Measurements from ENCODE around the gene SLC6A17. TPM values are rescaled to one million over a fixed set of nuclear protein-coding genes. Genes with fewer than 3 reads are reported as not detected.

SLC6A17 gene
- total and polyA plus RNA-seq, 2 donors (not counting 3 experiments of a cell fraction or from before 2014, with no cell fraction given): 0.03 TPM; not detected in 1

DNA sequence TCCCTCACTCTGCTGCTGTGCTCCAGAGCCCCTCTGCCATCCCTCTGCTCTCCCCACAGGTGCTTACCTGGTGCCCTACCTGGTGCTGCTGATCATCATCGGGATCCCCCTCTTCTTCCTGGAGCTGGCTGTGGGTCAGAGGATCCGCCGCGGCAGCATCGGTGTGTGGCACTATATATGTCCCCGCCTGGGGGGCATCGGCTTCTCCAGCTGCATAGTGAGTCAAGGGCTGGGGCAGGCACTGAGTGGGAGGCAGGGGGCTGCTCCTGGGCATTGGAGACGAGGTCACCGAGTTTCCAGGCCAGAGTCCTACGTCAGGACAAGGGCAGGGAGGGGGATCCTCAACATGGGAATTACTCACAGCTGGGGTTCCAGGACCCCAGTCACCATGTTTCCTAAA is 21.7 kb downstream of the SLC6A17 start:
- Histone ChIP-seq H3K9me1 (replicated peaks; ENCODE audit: control insufficient read depth, extremely low read depth, insufficient read depth, low read length) (no peaks in the 10 kb centered on the region), H4K20me1 (replicated peaks; ENCODE audit: control insufficient read depth, extremely low read depth, insufficient read depth, low read length) (no peaks in the 10 kb centered on the region), H2AFZ (ENCODE audit: low read depth, low read length) (no peak overlapping the region), H3K4me3 (replicated peaks in 1 of 3; ENCODE audit: insufficient read depth in 1 of 3, low read depth in 1 of 3, low read length in 3 of 3) (no peak overlapping the region), H3K4me1 (ENCODE audit: control insufficient read depth, extremely low read depth, insufficient read depth, low read length) (no peaks in the 10 kb centered on the region), H3K4me2 (ENCODE audit: insufficient read depth, low read length) (no peak overlapping the region), H3K27ac (ENCODE audit: insufficient read depth, low read depth, low read length) (no peak overlapping the region), H3K79me2 (ENCODE audit: control insufficient read depth, insufficient read depth, low read length) (no peaks in the 10 kb centered on the region), H3K9ac (replicated peaks; ENCODE audit: extremely low read depth, insufficient read depth, low read length) (no peak overlapping the region), H3K27me3 (ENCODE audit: control insufficient read depth in 2 of 2, insufficient read depth in 2 of 2, low read length in 2 of 2) (peaks cover 0 to 4% of the 10 kb centered on the region in 2 experiments), H3K36me3 (ENCODE audit: control insufficient read depth in 2 of 2, extremely low read depth in 1 of 2, insufficient read depth in 2 of 2, low read length in 2 of 2) (no peaks in the 10 kb centered on the region), H3K9me3 (replicated peaks; ENCODE audit: control insufficient read depth, insufficient read depth, low read length) (no peaks in the 10 kb centered on the region)
- FAIRE-seq: no peak
- ChIA-PET POLR2A (no interaction called here), CTCF (interaction anchor here (0.7 to 0.9 kb wide), 2 partner anchors 31 to 140 kb away, joined by 3 read pairs; no protein-coding TSS in a partner anchor)
- DNase-seq (ENCODE audit: low read depth, low spot score): no peak
- dilution Hi-C loops (cut with MboI; ENCODE audit: extremely low pct_ligation_motif_present, low sequenced_read_pairs) (no loop called here), intact Hi-C loops (cut with micrococcal nuclease) (no loop called here)
- BruUV-seq (replicated peaks): no TSS peak
- TF ChIP-seq, protein P1, sequence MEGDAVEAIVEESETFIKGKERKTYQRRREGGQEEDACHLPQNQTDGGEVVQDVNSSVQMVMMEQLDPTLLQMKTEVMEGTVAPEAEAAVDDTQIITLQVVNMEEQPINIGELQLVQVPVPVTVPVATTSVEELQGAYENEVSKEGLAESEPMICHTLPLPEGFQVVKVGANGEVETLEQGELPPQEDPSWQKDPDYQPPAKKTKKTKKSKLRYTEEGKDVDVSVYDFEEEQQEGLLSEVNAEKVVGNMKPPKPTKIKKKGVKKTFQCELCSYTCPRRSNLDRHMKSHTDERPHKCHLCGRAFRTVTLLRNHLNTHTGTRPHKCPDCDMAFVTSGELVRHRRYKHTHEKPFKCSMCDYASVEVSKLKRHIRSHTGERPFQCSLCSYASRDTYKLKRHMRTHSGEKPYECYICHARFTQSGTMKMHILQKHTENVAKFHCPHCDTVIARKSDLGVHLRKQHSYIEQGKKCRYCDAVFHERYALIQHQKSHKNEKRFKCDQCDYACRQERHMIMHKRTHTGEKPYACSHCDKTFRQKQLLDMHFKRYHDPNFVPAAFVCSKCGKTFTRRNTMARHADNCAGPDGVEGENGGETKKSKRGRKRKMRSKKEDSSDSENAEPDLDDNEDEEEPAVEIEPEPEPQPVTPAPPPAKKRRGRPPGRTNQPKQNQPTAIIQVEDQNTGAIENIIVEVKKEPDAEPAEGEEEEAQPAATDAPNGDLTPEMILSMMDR (IDR thresholded peaks at IDR 0.05; ENCODE audit: extremely low read depth in 1 of 2, insufficient read depth in 1 of 2, low read depth in 1 of 2, low read length in 2 of 2): no peak
- TF ChIP-seq POLR2A (IDR thresholded peaks at IDR 0.05; ENCODE audit: low read depth, low read length) (no peak), GATA2 (IDR thresholded peaks at IDR 0.05; ENCODE audit: insufficient read depth, insufficient read length, low read depth, low read length) (no peak), POLR2AphosphoS5 (IDR thresholded peaks at IDR 0.05; ENCODE audit: insufficient read depth, low read depth, low read length) (no peak), FOS (IDR thresholded peaks at IDR 0.05; ENCODE audit: borderline replicate concordance, insufficient read depth, low read length) (no peak), MYC (IDR thresholded peaks at IDR 0.05; ENCODE audit: low read depth, low read length) (no peak), EZH2 (IDR thresholded peaks at IDR 0.05; ENCODE audit: borderline replicate concordance, low read depth, low read length, severe bottlenecking) (no peak), JUN (IDR thresholded peaks at IDR 0.05; ENCODE audit: borderline replicate concordance, insufficient read depth, insufficient read length, low read depth) (no peak)
- TF ChIP-seq, protein P2, sequence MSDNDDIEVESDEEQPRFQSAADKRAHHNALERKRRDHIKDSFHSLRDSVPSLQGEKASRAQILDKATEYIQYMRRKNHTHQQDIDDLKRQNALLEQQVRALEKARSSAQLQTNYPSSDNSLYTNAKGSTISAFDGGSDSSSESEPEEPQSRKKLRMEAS (IDR thresholded peaks at IDR 0.05; ENCODE audit: insufficient read depth, insufficient read length): no peak
